Inferior parietal cortex (tissue), 1 donor: ENCODE data around the gene TYSND1.
"Not testable (repeated sequence)": the region's sequence is repeated elsewhere in the genome, so short reads cannot be mapped to it uniquely, and the experiment has no call there.

Experiments
- DNase-seq: peaks from one replicate; pipeline ENCODE4 v3.0.0-alpha.2; 2016; ENCODE audit errors: extremely low spot score

Gene TYSND1

GRCh38 chr10:70146489-70147258 lies at the start of gene TYSND1:
TYSND1 (minus strand) TSS chr10:70146700; CDS start chr10:70146586, 114 bp downstream.
- DNase-seq, result peak; percentile 96

GRCh38 chr10:70193391-70193844 lies 46.9 kb upstream of the TYSND1 start:
- no peak for DNase-seq

GRCh38 chr10:70192326-70192968 lies 45.9 kb upstream of the TYSND1 start:
- no peak for DNase-seq

- no peak for DNase-seq
Observed at GRCh38 chr10:70191972-70192305, 45.4 kb upstream of the TYSND1 start.

GRCh38 chr10:70191161-70191971 lies 44.9 kb upstream of the TYSND1 start:
- DNase-seq, result no peak

- no peak for DNase-seq
Observed at GRCh38 chr10:70190581-70190980, 44.1 kb upstream of the TYSND1 start.

GRCh38 chr10:70190102-70190501 lies 43.6 kb upstream of the TYSND1 start:
- DNase-seq, result no peak

GRCh38 chr10:70188768-70189167 lies 42.3 kb upstream of the TYSND1 start:
- DNase-seq, result no peak

- DNase-seq, result no peak
Observed at GRCh38 chr10:70186571-70186970, 40.1 kb upstream of the TYSND1 start.

GRCh38 chr10:70186090-70186489 lies 39.6 kb upstream of the TYSND1 start:
- DNase-seq, result no peak

GRCh38 chr10:70183304-70183703 lies 36.8 kb upstream of the TYSND1 start:
- DNase-seq, result no peak

GRCh38 chr10:70179209-70179608 lies 32.7 kb upstream of the TYSND1 start:
- DNase-seq, result not testable (repeated sequence)

- DNase-seq, result no peak
Observed at GRCh38 chr10:70178139-70178725, 31.7 kb upstream of the TYSND1 start.

GRCh38 chr10:70176441-70176840 lies 29.9 kb upstream of the TYSND1 start:
- no peak for DNase-seq

GRCh38 chr10:70175516-70175915 lies 29.0 kb upstream of the TYSND1 start:
- DNase-seq, result no peak

- no peak for DNase-seq
Observed at GRCh38 chr10:70174058-70174741, 27.7 kb upstream of the TYSND1 start.

- no peak for DNase-seq
Observed at GRCh38 chr10:70169649-70170364, 23.3 kb upstream of the TYSND1 start.

- DNase-seq, result no peak
Observed at GRCh38 chr10:70169011-70169410, 22.5 kb upstream of the TYSND1 start.

- DNase-seq, result no peak
Observed at GRCh38 chr10:70167246-70167645, 20.7 kb upstream of the TYSND1 start.

- DNase-seq, result no peak
Observed at GRCh38 chr10:70166394-70166793, 19.9 kb upstream of the TYSND1 start.

GRCh38 chr10:70164163-70164562 lies 17.7 kb upstream of the TYSND1 start:
- no peak for DNase-seq
